GM12878 (cell line): ENCODE measurements around the gene PPP2R5D. TPM values are rescaled to one million over a fixed set of nuclear protein-coding genes. Genes with fewer than 3 reads are reported as not detected.

ENCODE experiments used
- ATAC-seq: fragments of 200-7000 bp; cut with Tn5 transposase; 3 replicates; pipeline ENCODE4 v1.9.1; 2020; ENCODE audit warnings: mild to moderate bottlenecking, moderate library complexity
- BruUV-seq: library from RNA; stranded (reverse); fragments of 400-500 nt; replicated peaks from 2 replicates; lab custom pipeline; 2021; lab: Mats Ljungman, UMichigan
- CTCF ChIA-PET: fragments of 300-600 bp; sonication (Branson Sonifier 250); formaldehyde crosslinking; extraction: SDS; loops from one replicate; lab custom pipeline; 2021; ENCODE audit warnings: inconsistent platforms; lab: Yijun Ruan, JAX
- POLR2A ChIA-PET: fragments of 350-600 bp; formaldehyde crosslinking; extraction: SDS; loops from one replicate; lab custom pipeline; 2021; ENCODE audit warnings: inconsistent platforms; lab: Charles Lee
- RAD21 ChIA-PET: fragments of 300-600 bp; sonication (Branson Sonifier 250); formaldehyde crosslinking; loops from one replicate; lab custom pipeline; 2023; ENCODE audit warnings: antibody characterized with exemption; ENCODE audit not compliant: unreplicated experiment; lab: Charles Lee
- SMC1A ChIA-PET: fragments of 300-600 bp; sonication (Branson Sonifier 250); formaldehyde crosslinking; loops from one replicate; lab custom pipeline; 2023; ENCODE audit not compliant: unreplicated experiment, uncharacterized antibody; lab: Charles Lee
- DNase-seq: peaks from one replicate; pipeline ENCODE4 v3.0.0-alpha.2; 2011; ENCODE audit warnings: low read depth, low spot score
- FAIRE-seq: peaks from 3 replicates; lab custom pipeline; 2011; peaks lifted over from hg19 to GRCh38; lab: Jason Lieb, UNC
- H2AFZ ChIP-seq: 2 replicates; pipeline ENCODE4 v1.6.0; 2011; ENCODE audit warnings: low read depth, low read length, control low read depth; ENCODE audit not compliant: control insufficient read depth
- H3K27ac ChIP-seq: 2 replicates; pipeline ENCODE4 v1.5.1; 2011; ENCODE audit warnings: control low read depth; ENCODE audit not compliant: control insufficient read depth, insufficient read depth
- H3K27me3 ChIP-seq, 2 experiments: replicated peaks in 1 of 2; 2 replicates each; pipeline versions ENCODE4 v1.6.0 to v1.6.1; 2011; ENCODE audit warnings: low read length in 1 of 2; ENCODE audit not compliant: control insufficient read depth in 2 of 2, insufficient read depth in 2 of 2
- H3K36me3 ChIP-seq, 2 experiments: 2 replicates each; pipeline ENCODE4 v1.5.1; 2011; ENCODE audit warnings: low read length in 1 of 2; ENCODE audit not compliant: control insufficient read depth in 2 of 2, insufficient read depth in 2 of 2
- H3K4me1 ChIP-seq: 2 replicates; pipeline ENCODE4 v1.6.1; 2011; ENCODE audit warnings: mild to moderate bottlenecking, low read length, moderate library complexity, mixed read lengths; ENCODE audit not compliant: control insufficient read depth, insufficient read depth
- H3K4me2 ChIP-seq: 2 replicates; pipeline ENCODE4 v1.6.0; 2011; ENCODE audit warnings: control low read depth; ENCODE audit not compliant: control insufficient read depth, insufficient read depth
- H3K4me3 ChIP-seq: fragments of 200-600 bp; sonication (generic); 2 replicates; pipeline ENCODE4 v1.5.1; 2016
- H3K79me2 ChIP-seq: 2 replicates; pipeline ENCODE4 v1.6.0; 2011; ENCODE audit warnings: low read length; ENCODE audit not compliant: control insufficient read depth, insufficient read depth
- H3K9ac ChIP-seq: 2 replicates; pipeline ENCODE4 v1.8.0; 2011; ENCODE audit warnings: low read length, control low read depth, mixed read lengths; ENCODE audit not compliant: control insufficient read depth, insufficient read depth
- H3K9me3 ChIP-seq: replicated peaks from 3 replicates; pipeline ENCODE4 v1.5.1; 2011; ENCODE audit warnings: mild to moderate bottlenecking, low read length; ENCODE audit not compliant: control insufficient read depth, insufficient read depth
- H4K20me1 ChIP-seq: 2 replicates; pipeline ENCODE4 v1.6.0; 2011; ENCODE audit not compliant: control insufficient read depth, insufficient read depth
- CHD4 ChIP-seq: fragments of 200-600 bp; sonication (generic); IDR thresholded peaks from 2 replicates; pipeline ENCODE4 v1.6.1; 2016; ENCODE audit warnings: mild to moderate bottlenecking
- CREB1 ChIP-seq: IDR thresholded peaks from 2 replicates; pipeline ENCODE4 v1.6.1; 2012; ENCODE audit warnings: low read depth, mild to moderate bottlenecking, inconsistent platforms
- ETV6 ChIP-seq, 2 experiments: fragments of 450-650 bp in 1 of 2; IDR thresholded peaks in 1 of 2; conservative IDR thresholded peaks in 1 of 2; 2 replicates each; pipeline ENCODE4 v1.6.1; 2014; ENCODE audit warnings: antibody characterized with exemption in 1 of 2, borderline replicate concordance in 1 of 2, low read depth in 1 of 2, mild to moderate bottlenecking in 1 of 2, moderate library complexity in 1 of 2
- FOS ChIP-seq: IDR thresholded peaks from 3 replicates; pipeline ENCODE4 v1.6.1; 2011; ENCODE audit warnings: borderline replicate concordance; ENCODE audit not compliant: insufficient read length; ENCODE audit errors: extremely low read depth
- GATAD2B ChIP-seq: fragments of 450-650 bp; conservative IDR thresholded peaks from 2 replicates; pipeline ENCODE4 v1.6.1; 2017; ENCODE audit warnings: low read depth, mild to moderate bottlenecking, moderate library complexity
- LARP7 ChIP-seq: fragments of 450-650 bp; IDR thresholded peaks from 2 replicates; pipeline ENCODE4 v1.6.1; 2017; ENCODE audit warnings: mild to moderate bottlenecking
- NFIC ChIP-seq: IDR thresholded peaks from 2 replicates; pipeline ENCODE4 v1.6.1; 2012; ENCODE audit warnings: low read depth, mild to moderate bottlenecking, inconsistent platforms, low read length, moderate library complexity
- NFXL1 ChIP-seq: fragments of 450-650 bp; IDR thresholded peaks from 2 replicates; pipeline ENCODE4 v1.6.1; 2017; ENCODE audit warnings: antibody characterized with exemption, mild to moderate bottlenecking, borderline replicate concordance
- NRF1 ChIP-seq: conservative IDR thresholded peaks from 2 replicates; pipeline ENCODE4 v1.6.1; 2011; ENCODE audit warnings: mild to moderate bottlenecking, low read depth, low read length, improper control_type of control experiment
- POLR2AphosphoS5 ChIP-seq: IDR thresholded peaks from 2 replicates; pipeline ENCODE4 v1.6.1; 2011; ENCODE audit warnings: mild to moderate bottlenecking, low read length, inconsistent platforms
- TARDBP ChIP-seq: IDR thresholded peaks from 2 replicates; pipeline ENCODE4 v1.6.1; 2016; ENCODE audit warnings: borderline replicate concordance
- YBX1 ChIP-seq: fragments of 450-650 bp; IDR thresholded peaks from 2 replicates; pipeline ENCODE4 v1.6.1; 2016; ENCODE audit warnings: antibody characterized with exemption
- YY1 ChIP-seq: IDR thresholded peaks from 2 replicates; pipeline ENCODE4 v1.6.1; 2011; ENCODE audit warnings: low read depth, mild to moderate bottlenecking, low read length
- ZNF274 ChIP-seq: IDR thresholded peaks from one replicate; pipeline ENCODE4 v1.8.0; 2011; ENCODE audit not compliant: insufficient read length, insufficient read depth
- WGBS: methylation state at CpG from one replicate; pipeline ENCODE4 v1.1.6; 2016; ENCODE audit warnings: low lambda C conversion rate; ENCODE audit not compliant: insufficient replicate concordance, insufficient coverage; ENCODE audit errors: missing lambda C conversion rate; 5-methylcytosine and 5-hydroxymethylcytosine counted together
- in situ Hi-C: fragments of 300-500 bp; cut with MboI; formaldehyde crosslinking; loops from 9 replicates; pipeline ENCODE4 v1.14.3; 2018; ENCODE audit warnings: mixed read lengths
- intact Hi-C: fragments of 100-400 bp; cut with micrococcal nuclease; formaldehyde crosslinking; loops from one replicate; pipeline ENCODE4 v1.14.2; 2022; ENCODE audit not compliant: unreplicated experiment
- polyA plus RNA-seq, 11 experiments: library from polyadenylated mRNA; depleted of rRNA in 4 of 11; unstranded in 6 of 11; stranded (reverse) in 5 of 11; fragments of >200 nt; fragmentation: Nextera tagmentation in 4 of 11; fragmentation: Illumina TruSeq in 1 of 11; extraction: Ambion mirVana in 4 of 11; extraction: Trizol in 1 of 11; gene quantifications; 1 replicate in 1 of 11; 2 replicates in 10 of 11; pipeline versions ENCODE4 v1.2.1 to v1.2.3, GENCODE V29; 2011 to 2016; ENCODE audit warnings: inconsistent platforms in 2 of 11, missing spikeins in 2 of 11, low read depth in 1 of 11
- total RNA-seq, 4 experiments: library from RNA; depleted of rRNA in 3 of 4; stranded (reverse); fragments of >200 nt in 3 of 4; fragmentation: Illumina TruSeq in 1 of 4; extraction: Trizol in 1 of 4; gene quantifications; 2 replicates each; pipeline versions ENCODE4 v1.2.1 to v1.2.3, GENCODE V29; 2013 to 2021
- TF ChIP-seq, protein P1 (sequence below), 3 experiments: IDR thresholded peaks in 2 of 3; conservative IDR thresholded peaks in 1 of 3; 2 replicates each; pipeline ENCODE4 v1.5.1; 2011; ENCODE audit warnings: low read depth in 3 of 3, low read length in 3 of 3, mild to moderate bottlenecking in 3 of 3, control low read depth in 2 of 3, moderate library complexity in 2 of 3, inconsistent platforms in 1 of 3, mixed read lengths in 1 of 3; ENCODE audit not compliant: control insufficient read depth in 2 of 3, insufficient read depth in 1 of 3; ENCODE audit errors: extremely low read depth in 1 of 3

PPP2R5D gene
- total and polyA plus RNA-seq, 10 of the 15 experiments (the other 5 are each of a cell fraction or from before 2014, with no cell fraction given): 1.5 to 59.0 (median 32.0) TPM

DNA sequence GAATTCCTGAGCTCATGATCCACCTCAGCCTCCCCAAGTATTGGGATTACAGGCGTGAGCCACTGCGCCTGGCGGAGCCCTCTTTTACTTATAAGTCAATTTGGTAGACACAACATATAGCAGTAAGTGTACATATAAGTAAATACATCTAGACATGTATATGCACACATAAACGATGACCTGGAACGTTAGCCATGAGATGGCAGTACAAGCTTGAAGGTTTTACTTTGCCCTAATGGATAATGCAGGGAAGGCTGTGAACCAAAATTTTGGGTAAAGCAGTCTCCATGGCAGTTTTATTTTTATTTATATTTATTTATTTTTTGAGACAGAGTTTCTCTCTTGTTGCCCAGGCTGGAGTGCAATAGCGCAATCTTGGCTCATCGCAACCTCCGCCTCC lies 26.2 kb upstream of the PPP2R5D start:
- H3K4me1 ChIP-seq: no peaks in the 10 kb centered on the region
- H3K27me3 ChIP-seq: no peaks in the 10 kb centered on the region
- H3K79me2 ChIP-seq: no peaks in the 10 kb centered on the region
- CTCF ChIA-PET: interaction anchor here (1.4 to 1.5 kb wide), 2 partner anchors 45 to 185 kb away, joined by 5 to 8 read pairs; no protein-coding TSS in a partner anchor
- intact Hi-C loops (no loop called here), in situ Hi-C loops (no loop called here)
- no peak overlapping the region for H2AFZ ChIP-seq
- FAIRE-seq (no peak), DNase-seq (no peak)
- no peaks in the 10 kb centered on the region for H4K20me1 ChIP-seq
- no TSS peak for BruUV-seq
- H3K4me2 ChIP-seq: no peak overlapping the region
- H3K4me3 ChIP-seq: no peak overlapping the region
- POLR2A ChIA-PET: no interaction called here
- no peaks in the 10 kb centered on the region for H3K36me3 ChIP-seq
- no peak overlapping the region for H3K27ac ChIP-seq
- SMC1A ChIA-PET: no interaction called here
- no peak overlapping the region for H3K9ac ChIP-seq
- TF ChIP-seq CHD4: no peak
- no peak for TF ChIP-seq ZNF274
- no peak for TF ChIP-seq TARDBP
- TF ChIP-seq, all 136 proteins: peak for 0
- ATAC-seq: no peak
- RAD21 ChIA-PET: no interaction called here
- 94% methylated on average over 8 of the region's 8 CpGs for WGBS
- no peaks in the 10 kb centered on the region for H3K9me3 ChIP-seq

DNA sequence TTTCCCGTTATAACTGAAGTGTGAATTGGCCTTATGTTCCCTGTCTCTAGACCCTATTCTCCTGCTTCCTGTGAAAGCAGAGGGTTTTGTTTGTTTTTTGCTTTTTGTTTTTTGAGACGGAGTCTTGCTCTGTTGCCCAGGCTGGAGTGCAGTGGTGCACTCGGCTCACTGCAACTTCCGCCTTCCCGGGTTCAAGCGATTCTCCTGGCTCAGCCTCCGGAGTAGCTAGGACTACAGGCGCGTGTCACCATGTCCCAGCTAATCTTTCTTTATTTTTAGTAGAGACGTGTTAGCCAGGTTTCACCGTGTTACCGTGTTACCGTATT lies 24.5 kb upstream of the PPP2R5D start:
- Histone ChIP-seq H3K79me2 (no peaks in the 10 kb centered on the region), H3K4me1 (no peaks in the 10 kb centered on the region), H3K9ac (no peak overlapping the region), H3K27me3 (no peaks in the 10 kb centered on the region), H4K20me1 (no peaks in the 10 kb centered on the region), H3K27ac (no peak overlapping the region), H2AFZ (no peak overlapping the region), H3K9me3 (no peaks in the 10 kb centered on the region), H3K36me3 (no peaks in the 10 kb centered on the region; a peak in 1 of 4 replicates), H3K4me3 (no peak overlapping the region), H3K4me2 (no peak overlapping the region)
- DNase-seq (no peak), FAIRE-seq (no peak), ATAC-seq (no peak)
- intact Hi-C loops (no loop called here), in situ Hi-C loops (no loop called here)
- POLR2A ChIA-PET: no interaction called here
- no TSS peak for BruUV-seq
- SMC1A ChIA-PET: no interaction called here
- RAD21 ChIA-PET: no interaction called here
- CTCF ChIA-PET: interaction anchor here (1.0 kb wide), 1 partner anchor 58 kb away, joined by 3 read pairs; no protein-coding TSS in a partner anchor
- WGBS: 62% methylated on average over 13 of the region's 13 CpGs
- TF ChIP-seq LARP7 (no peak), YY1 (no peak), CREB1 (no peak), POLR2AphosphoS5 (no peak), FOS (no peak), NRF1 (no peak), ETV6 (conservative IDR thresholded peaks at IDR 0.05 in 1 of 2, IDR thresholded peaks at IDR 0.05 in 1 of 2; ENCODE audit: borderline replicate concordance in 1 of 2, low read depth in 1 of 2) (no peak), NFXL1 (no peak), YBX1 (no peak), NFIC (no peak), GATAD2B (no peak)
- TF ChIP-seq, protein P1, sequence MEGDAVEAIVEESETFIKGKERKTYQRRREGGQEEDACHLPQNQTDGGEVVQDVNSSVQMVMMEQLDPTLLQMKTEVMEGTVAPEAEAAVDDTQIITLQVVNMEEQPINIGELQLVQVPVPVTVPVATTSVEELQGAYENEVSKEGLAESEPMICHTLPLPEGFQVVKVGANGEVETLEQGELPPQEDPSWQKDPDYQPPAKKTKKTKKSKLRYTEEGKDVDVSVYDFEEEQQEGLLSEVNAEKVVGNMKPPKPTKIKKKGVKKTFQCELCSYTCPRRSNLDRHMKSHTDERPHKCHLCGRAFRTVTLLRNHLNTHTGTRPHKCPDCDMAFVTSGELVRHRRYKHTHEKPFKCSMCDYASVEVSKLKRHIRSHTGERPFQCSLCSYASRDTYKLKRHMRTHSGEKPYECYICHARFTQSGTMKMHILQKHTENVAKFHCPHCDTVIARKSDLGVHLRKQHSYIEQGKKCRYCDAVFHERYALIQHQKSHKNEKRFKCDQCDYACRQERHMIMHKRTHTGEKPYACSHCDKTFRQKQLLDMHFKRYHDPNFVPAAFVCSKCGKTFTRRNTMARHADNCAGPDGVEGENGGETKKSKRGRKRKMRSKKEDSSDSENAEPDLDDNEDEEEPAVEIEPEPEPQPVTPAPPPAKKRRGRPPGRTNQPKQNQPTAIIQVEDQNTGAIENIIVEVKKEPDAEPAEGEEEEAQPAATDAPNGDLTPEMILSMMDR (IDR thresholded peaks at IDR 0.05 in 2 of 3, conservative IDR thresholded peaks at IDR 0.05 in 1 of 3; ENCODE audit: control insufficient read depth in 2 of 3, extremely low read depth in 1 of 3, insufficient read depth in 1 of 3, low read depth in 3 of 3, low read length in 3 of 3): no peak
